Measurements from ENCODE around the gene ANKRD36. TPM values are rescaled to one million over a fixed set of nuclear protein-coding genes. Genes with fewer than 3 reads are reported as not detected.
"Not testable (repeated sequence)": the region's sequence is repeated elsewhere in the genome, so short reads cannot be mapped to it uniquely, and the experiment has no call there.

The ANKRD36 gene
- total RNA-seq, 2 experiments from 2014 or later = 14.6 to 16.8 TPM

- not testable (repeated sequence) for H3K9me3 Mint-ChIP-seq, H3K4me3 Mint-ChIP-seq, H3K27ac Mint-ChIP-seq, H3K36me3 Mint-ChIP-seq, H3K27me3 Mint-ChIP-seq, DNase-seq, H3K4me1 Mint-ChIP-seq
These were observed 87.9 kb downstream of the ANKRD36 start for GRCh38 chr2:97200887-97201286.

GRCh38 chr2:97202643-97203250 is 89.8 kb downstream of the ANKRD36 start:
- not testable (repeated sequence) for H3K36me3 Mint-ChIP-seq, H3K27me3 Mint-ChIP-seq, H3K27ac Mint-ChIP-seq, DNase-seq, H3K4me3 Mint-ChIP-seq, H3K4me1 Mint-ChIP-seq, H3K9me3 Mint-ChIP-seq

- no peaks in the 10 kb centered on the region for H3K27me3 Mint-ChIP-seq
- no peak overlapping the region for H3K27ac Mint-ChIP-seq
- no peak for DNase-seq
- no peak overlapping the region for H3K4me3 Mint-ChIP-seq
- peaks cover 13% of the 10 kb centered on the region for H3K36me3 Mint-ChIP-seq
- H3K9me3 Mint-ChIP-seq = no peaks in the 10 kb centered on the region
- no peaks in the 10 kb centered on the region for H3K4me1 Mint-ChIP-seq
These were observed 97.4 kb downstream of the ANKRD36 start for GRCh38 chr2:97210325-97210724.

GRCh38 chr2:97215025-97215424 is 102.1 kb downstream of the ANKRD36 start:
- not testable (repeated sequence) for H3K4me1 Mint-ChIP-seq, DNase-seq, H3K4me3 Mint-ChIP-seq, H3K27me3 Mint-ChIP-seq, H3K36me3 Mint-ChIP-seq, H3K9me3 Mint-ChIP-seq, H3K27ac Mint-ChIP-seq

- H3K4me1 Mint-ChIP-seq, H3K4me3 Mint-ChIP-seq, H3K9me3 Mint-ChIP-seq, H3K27ac Mint-ChIP-seq, DNase-seq, H3K27me3 Mint-ChIP-seq: not testable (repeated sequence)
- peaks cover 42% of the 10 kb centered on the region for H3K36me3 Mint-ChIP-seq
These were observed 118.1 kb downstream of the ANKRD36 start for GRCh38 chr2:97230848-97231585.

- H3K4me3 Mint-ChIP-seq, H3K27ac Mint-ChIP-seq, H3K4me1 Mint-ChIP-seq, DNase-seq, H3K27me3 Mint-ChIP-seq, H3K9me3 Mint-ChIP-seq: not testable (repeated sequence)
- H3K36me3 Mint-ChIP-seq = peaks cover 24% of the 10 kb centered on the region
These were observed 120.0 kb downstream of the ANKRD36 start for GRCh38 chr2:97232981-97233380.

GRCh38 chr2:97233660-97234295 is 120.8 kb downstream of the ANKRD36 start:
- not testable (repeated sequence) for H3K27me3 Mint-ChIP-seq, H3K4me3 Mint-ChIP-seq, H3K9me3 Mint-ChIP-seq, H3K4me1 Mint-ChIP-seq, DNase-seq, H3K27ac Mint-ChIP-seq
- peaks cover 18% of the 10 kb centered on the region for H3K36me3 Mint-ChIP-seq

- not testable (repeated sequence) for H3K9me3 Mint-ChIP-seq, DNase-seq, H3K4me3 Mint-ChIP-seq, H3K36me3 Mint-ChIP-seq, H3K27ac Mint-ChIP-seq, H3K4me1 Mint-ChIP-seq, H3K27me3 Mint-ChIP-seq
These were observed 148.2 kb downstream of the ANKRD36 start for GRCh38 chr2:97261192-97261591.

GRCh38 chr2:97266449-97266848 is 153.5 kb downstream of the ANKRD36 start:
- H3K9me3 Mint-ChIP-seq, H3K27ac Mint-ChIP-seq, DNase-seq, H3K4me1 Mint-ChIP-seq, H3K36me3 Mint-ChIP-seq, H3K4me3 Mint-ChIP-seq, H3K27me3 Mint-ChIP-seq: not testable (repeated sequence)

- peaks cover 7% of the 10 kb centered on the region for H3K36me3 Mint-ChIP-seq
- no peaks in the 10 kb centered on the region for H3K27me3 Mint-ChIP-seq
- H3K9me3 Mint-ChIP-seq = peaks cover 2% of the 10 kb centered on the region
- DNase-seq = no peak
- H3K27ac Mint-ChIP-seq = no peak overlapping the region
- H3K4me1 Mint-ChIP-seq = no peaks in the 10 kb centered on the region
- no peak overlapping the region for H3K4me3 Mint-ChIP-seq
These were observed 154.6 kb downstream of the ANKRD36 start for GRCh38 chr2:97267411-97268074.

GRCh38 chr2:97268075-97268591 is 155.2 kb downstream of the ANKRD36 start:
- H3K27me3 Mint-ChIP-seq, DNase-seq, H3K9me3 Mint-ChIP-seq, H3K4me1 Mint-ChIP-seq, H3K4me3 Mint-ChIP-seq, H3K27ac Mint-ChIP-seq, H3K36me3 Mint-ChIP-seq: not testable (repeated sequence)

- not testable (repeated sequence) for H3K36me3 Mint-ChIP-seq, H3K27me3 Mint-ChIP-seq, H3K27ac Mint-ChIP-seq, DNase-seq, H3K4me1 Mint-ChIP-seq, H3K4me3 Mint-ChIP-seq, H3K9me3 Mint-ChIP-seq
These were observed 163.4 kb downstream of the ANKRD36 start for GRCh38 chr2:97276232-97276798.

- H3K9me3 Mint-ChIP-seq, H3K4me3 Mint-ChIP-seq, H3K27ac Mint-ChIP-seq, H3K4me1 Mint-ChIP-seq, DNase-seq, H3K27me3 Mint-ChIP-seq, H3K36me3 Mint-ChIP-seq: not testable (repeated sequence)
These were observed 172.2 kb downstream of the ANKRD36 start for GRCh38 chr2:97285187-97285586.

GRCh38 chr2:97293687-97294086 is 180.7 kb downstream of the ANKRD36 start:
- H3K27me3 Mint-ChIP-seq, DNase-seq, H3K27ac Mint-ChIP-seq, H3K9me3 Mint-ChIP-seq, H3K36me3 Mint-ChIP-seq, H3K4me3 Mint-ChIP-seq, H3K4me1 Mint-ChIP-seq: not testable (repeated sequence)
